Fibroblast of skin of abdomen (primary cell): ENCODE data around the gene GAR1. TPM values are rescaled to one million over a fixed set of nuclear protein-coding genes. Genes with fewer than 3 reads are reported as not detected.
A peak's percentile ranks its signal among the peaks of the same experiment; 100 is the strongest.
"Not testable (repeated sequence)": the region's sequence is repeated elsewhere in the genome, so short reads cannot be mapped to it uniquely, and the experiment has no call there.

ENCODE experiments used
- DNase-seq: peaks from one replicate; pipeline ENCODE4 v3.0.0-alpha.2; 2013
- polyA plus RNA-seq, 2 experiments: library from polyadenylated mRNA; unstranded; fragments of 120-200 nt; gene quantifications; one replicate each; pipeline ENCODE4 v1.2.1, GENCODE V29; 2013; ENCODE audit not compliant: insufficient read length in 2 of 2

Gene GAR1
- 34.0 TPM for polyA plus RNA-seq (2013, experiment 1 of 2; ENCODE audit: insufficient read length)
- 34.6 TPM for polyA plus RNA-seq (2013, experiment 2 of 2; ENCODE audit: insufficient read length)

DNA sequence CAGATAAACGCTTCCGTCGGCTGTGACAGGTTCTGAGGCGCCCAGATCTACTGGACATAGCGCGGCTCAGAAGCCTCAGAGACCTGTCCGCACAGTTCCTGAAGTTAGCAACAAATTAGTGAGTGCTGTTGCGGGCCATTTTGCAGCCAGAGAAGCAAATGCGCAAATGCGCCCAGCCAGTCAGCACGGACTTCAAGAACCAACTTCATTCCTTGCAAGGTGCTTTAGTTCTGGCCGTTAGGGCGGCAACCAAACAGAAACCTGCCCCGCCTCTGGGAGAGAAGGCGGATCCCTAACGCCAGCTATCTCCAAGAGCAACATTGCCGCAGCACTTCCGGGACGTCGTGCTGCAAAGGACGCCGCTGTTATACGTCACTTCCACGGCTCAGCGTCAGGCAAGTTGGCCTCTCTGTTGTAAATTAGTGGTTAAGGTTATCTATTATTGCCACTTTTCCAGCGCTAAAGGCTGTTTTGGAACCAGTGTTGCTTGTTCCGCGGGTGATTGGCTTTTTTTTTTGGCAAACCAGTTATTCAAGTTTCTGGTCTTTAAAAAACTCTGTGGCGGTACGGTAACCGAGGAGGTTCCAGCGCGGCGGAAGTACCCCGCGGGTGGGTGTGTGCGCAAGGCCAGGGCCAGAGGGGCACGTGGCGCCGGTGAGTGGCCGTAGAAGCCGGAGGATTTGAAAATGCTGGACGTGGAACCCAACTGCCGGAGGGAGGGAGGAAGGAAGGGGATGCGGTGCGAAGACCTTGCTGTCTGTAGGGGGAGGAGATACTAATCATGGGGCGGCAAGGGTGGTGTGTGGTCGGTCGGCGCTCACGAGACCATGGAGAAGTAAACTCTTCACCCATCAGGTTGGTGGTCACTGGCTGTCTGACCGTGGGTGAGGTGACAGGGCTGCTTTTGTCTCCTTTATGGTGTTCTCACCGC, at the start of gene GAR1:
GAR1 (plus strand) TSS at position 612 of the 931 bp plus-strand sequence. CDS start 403 bp downstream, outside the sequence.
- peak; percentile 92 for DNase-seq

DNA sequence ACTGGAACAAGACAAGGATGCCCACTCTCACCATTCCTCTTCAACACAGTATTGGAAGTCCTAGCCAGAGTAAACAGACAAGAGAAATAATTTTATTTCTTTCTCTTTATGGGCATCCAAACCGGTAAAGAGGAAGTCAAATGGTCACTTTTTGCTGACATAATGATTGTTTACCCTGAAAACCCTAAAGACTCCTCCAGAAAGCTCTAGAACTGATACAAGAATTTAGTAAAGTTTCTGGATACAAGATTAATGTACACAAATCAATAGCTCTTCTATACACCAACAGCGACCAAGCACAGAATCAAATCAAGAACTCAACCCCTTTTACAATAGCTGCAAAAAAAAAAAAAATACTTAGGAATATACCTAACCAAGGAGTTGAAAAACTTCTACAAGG, 33.5 kb upstream of the GAR1 start:
- DNase-seq: not testable (repeated sequence)

DNA sequence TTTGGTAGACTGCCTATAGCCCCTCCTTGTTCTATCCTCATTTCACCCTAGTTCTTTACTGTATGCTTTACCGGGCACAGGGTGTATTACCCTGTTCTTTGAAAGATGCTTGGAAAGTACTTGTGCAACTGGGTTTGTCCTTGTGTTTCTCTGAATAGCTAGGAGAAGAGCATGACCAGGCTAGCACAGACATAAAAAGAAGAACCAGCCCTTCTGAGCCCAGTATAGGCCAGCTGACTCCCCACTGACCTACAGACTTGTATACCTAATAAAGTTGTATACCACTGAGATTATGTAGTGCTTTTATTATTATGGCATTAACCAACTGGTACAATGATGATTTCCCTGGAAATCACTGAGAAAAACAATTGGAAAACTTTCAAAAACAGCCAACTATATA, 28.7 kb upstream of the GAR1 start:
- DNase-seq: no peak

DNA sequence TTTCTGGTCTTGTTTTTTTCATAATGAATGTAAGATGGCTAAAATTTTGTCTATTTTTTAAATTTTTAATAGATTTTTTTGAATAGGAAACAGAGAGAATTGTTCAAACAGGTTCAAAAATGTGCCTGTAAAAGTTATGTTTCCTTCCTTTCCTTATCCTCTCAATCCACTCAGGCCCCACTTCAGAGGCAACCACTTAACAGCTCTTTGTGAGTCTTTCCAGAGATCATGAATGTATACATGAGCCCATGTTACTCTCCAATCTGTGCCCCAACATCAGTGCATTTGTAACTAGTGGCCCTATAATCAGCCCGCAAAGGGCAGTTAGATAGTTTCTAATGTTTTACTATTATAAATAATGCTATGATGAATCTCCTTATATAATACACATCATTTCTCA, 27.8 kb upstream of the GAR1 start:
- DNase-seq: no peak

DNA sequence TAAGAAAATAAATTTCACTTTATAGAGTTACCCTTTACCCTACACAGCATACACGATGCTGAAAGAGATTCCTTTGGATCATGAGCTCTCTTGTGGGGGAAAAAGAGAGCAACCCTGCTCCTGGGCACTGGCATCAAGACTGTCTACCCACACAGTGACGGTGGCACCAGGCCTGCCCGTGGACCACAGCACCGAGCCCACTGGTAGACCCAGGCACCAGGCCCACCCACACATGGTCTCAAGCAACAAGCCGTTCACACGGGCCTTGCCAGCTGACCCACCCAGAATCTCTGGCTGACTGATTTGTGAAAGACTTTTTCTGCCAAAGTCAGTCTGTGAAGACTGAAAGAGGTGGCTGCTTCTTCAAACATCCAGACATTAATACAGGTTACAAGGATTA, 20.5 kb upstream of the GAR1 start:
- DNase-seq: no peak

DNA sequence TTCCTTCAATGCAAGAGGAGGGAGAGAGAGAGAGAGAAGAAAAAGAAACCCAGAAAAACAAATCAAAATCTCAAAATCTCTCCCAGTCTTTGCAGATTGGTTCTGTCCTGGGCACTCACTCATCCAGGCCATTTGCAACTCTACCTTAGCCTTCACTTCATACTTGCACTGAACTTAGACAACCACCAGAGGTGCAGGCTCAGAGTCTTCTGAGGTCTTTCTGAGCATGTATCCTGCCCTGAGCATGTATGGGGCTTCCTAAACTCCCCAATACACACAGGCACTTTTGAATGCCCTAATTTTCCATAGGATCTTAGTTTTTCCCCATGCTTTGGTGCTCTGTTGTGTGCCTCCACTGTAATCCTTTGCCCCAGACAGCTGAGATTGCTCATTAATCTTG, 16.7 kb upstream of the GAR1 start:
- DNase-seq: no peak

DNA sequence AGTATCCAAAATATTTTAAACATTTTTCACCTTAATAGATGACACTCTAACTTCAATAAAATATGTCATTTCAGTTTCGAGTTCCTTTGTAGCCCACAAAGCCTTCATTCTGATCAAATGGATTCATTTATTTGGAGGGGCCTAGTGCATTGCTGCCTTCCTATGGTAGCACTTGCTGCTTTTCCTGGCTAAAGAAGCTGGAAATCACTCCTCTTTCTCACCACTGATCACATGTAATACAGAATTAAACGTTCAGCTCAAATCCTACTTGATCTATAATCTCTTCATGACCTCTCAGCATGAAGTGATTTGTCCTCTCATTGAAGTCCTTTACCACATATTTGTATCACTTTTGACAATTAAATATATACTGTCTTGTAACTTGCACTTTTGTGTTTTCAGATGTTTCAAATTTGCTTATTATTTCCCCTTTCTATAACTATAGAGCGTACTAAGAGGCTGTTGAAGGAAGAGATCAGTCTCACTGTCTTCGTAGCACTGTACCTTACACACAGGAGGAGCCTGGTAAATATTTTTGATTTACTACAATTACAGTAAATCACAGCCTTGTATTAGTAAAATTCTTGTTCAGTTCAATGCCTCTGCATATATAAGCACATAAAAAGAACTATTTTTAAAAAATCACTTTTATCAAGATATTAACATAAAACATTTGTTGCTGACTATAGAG, 14.3 kb upstream of the GAR1 start:
- DNase-seq: no peak

DNA sequence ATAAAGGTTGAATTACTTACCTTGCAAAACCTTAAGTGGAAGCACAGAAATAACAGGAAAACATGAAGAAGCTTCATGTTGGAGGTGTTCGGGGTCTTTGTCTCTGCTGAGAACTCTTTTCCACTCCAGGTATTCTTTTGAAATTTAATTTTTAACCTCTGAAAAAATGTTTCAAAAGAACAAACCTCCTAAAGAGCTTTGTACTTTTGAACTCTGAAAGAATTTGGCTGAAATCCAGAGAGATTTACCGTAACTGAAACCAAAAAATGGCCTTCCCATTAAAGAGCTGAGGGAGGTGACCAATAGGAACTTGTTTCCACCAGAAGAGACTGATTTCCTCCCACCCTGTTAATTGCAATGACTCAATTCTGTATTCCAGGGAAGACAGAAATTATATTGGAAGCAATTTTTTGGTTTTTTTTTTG, 13.7 kb upstream of the GAR1 start, which contains the start of gene CFI:
CFI (minus strand) TSS at position 105 of the 425 bp plus-strand sequence; CDS start at position 77, 28 bp downstream.
- DNase-seq: peak; percentile 80

DNA sequence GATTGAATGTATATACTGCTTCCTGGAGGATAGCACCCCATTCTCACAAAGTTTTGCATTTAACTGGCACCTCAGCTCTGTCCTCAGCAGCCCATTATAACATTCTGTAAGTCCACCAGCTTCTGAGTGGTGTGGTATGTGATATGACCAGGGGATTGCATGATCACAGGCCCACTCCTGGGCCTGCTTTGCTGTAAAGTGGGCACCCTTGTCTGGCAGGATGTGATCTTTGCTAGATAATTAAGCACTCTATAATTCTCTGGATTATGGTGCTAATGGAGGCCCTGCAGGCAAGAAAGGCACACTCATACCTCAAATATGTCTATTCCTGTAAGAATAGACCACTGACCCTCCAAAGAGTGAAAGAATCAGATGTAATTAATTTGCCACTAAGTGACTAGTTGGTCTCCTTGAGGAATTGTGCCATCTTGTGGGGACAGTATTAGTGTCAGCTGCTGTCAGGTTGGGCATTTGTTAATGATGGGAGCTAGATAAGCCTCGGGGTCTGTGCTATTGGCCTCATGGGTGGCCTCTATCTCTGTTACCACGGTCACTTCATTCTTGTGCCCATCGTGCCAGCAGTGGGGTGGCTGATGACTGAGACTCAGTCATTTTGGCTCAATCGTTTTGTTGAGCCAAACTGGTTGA, 11.5 kb upstream of the GAR1 start:
- DNase-seq: peak; percentile 74

DNA sequence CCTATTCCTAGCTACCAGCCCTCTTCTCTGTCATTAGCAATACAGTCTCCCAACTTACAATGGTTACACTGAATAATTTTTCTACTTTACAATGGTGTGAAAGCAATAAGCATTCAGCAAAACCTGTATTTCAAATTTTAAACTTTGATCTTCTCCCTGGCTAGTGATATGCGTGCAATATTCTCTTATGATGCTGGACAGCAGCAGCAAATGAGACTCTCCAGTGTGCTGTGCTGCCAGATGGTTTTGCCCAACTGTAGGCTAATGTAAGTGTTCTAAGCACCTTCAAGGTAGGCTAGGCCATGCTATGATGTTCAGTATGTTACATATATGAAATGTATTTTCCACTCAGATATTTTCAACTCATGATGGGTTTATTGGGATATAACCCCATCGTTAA, 5.9 kb upstream of the GAR1 start:
- no peak for DNase-seq

DNA sequence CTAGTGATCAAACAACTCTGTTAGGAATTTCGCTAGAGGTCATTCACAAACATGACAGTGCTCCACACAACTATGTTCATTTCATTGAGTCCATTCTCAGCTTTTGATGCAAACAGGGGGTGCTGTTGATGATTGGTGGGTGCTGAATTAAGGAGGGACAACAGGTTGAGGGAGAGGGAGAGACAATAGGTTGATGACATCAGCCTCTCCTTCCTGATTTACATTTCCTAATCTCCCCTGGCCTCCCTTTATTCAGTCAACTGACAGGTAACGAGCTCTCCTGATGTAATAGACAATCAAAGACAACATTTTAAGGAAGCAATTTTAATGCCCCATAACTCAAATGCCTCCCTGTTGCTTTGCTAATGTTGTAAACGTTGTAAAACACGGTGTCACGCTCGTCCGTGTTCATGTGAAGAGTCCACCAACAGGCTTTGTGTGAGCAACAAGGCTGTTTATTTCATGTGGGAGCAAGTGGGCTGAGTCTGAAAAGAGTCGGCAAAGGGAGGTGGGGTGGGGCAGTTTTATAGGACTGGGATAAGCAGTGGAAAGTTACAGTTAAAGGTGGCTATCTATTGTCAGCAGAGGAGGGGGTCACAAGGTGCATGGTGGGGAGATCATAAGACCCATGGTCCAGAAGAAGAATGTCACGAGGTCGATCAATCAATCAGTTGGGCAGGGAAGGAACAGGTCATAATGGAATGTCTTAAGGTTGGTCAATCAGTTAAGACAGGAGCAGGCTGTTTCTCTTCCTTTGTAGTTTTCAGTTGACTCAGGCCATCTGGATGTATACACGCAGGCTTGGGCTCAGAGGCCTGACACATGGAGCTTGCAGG, 4.8 kb upstream of the GAR1 start:
- DNase-seq: no peak

DNA sequence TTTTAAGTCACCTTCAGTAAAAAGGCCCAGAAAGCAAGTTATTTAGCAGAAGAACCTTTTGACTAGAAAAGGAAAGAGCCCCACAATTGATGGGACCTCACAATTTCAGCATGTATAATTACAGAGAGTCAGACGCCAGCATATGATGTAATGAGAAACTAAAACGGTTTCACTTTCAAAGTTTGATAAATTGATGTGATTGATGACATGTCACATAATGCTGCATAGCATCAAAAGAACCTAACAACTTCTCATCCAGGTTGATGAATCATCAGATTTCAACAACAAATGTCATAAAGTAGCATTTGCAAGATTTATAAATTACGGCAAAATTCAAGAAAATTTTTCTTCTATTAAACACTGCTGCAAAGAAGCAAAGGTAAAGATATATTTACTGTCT, 3.9 kb upstream of the GAR1 start:
- DNase-seq: no peak

DNA sequence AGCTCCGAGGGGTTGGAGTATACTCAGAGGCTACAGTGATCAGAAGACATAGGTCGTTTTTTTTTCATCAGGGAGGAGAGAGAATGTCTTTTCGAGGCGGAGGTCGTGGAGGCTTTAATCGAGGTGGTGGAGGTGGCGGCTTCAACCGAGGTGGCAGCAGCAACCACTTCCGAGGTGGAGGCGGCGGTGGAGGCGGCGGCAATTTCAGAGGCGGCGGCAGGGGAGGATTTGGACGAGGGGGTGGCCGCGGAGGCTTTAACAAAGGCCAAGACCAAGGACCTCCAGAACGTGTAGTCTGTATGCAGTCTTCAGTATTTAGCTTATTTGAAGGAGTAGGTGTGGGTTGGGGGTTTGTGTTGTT, 500 bp downstream of the GAR1 start:
- no peak for DNase-seq

DNA sequence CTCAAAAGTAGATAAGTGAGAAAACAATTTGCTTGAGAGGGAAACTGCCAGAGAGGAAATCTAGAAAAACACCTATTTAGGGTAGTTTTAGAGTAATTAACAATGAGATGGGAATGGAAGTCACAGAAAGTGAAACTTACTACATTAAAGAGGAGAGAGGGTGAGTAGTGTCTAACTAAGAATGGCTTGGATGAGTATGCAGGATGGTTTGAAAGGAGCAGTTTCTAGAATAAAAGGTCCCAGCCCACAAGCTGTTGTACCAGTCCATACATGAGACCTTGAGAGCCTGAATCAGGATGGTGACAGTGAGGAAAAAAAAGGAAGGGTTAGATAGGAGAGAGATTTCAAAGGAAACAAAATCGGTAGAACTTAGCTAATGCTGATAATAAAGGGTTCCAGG, 1.3 kb downstream of the GAR1 start:
- DNase-seq: no peak

DNA sequence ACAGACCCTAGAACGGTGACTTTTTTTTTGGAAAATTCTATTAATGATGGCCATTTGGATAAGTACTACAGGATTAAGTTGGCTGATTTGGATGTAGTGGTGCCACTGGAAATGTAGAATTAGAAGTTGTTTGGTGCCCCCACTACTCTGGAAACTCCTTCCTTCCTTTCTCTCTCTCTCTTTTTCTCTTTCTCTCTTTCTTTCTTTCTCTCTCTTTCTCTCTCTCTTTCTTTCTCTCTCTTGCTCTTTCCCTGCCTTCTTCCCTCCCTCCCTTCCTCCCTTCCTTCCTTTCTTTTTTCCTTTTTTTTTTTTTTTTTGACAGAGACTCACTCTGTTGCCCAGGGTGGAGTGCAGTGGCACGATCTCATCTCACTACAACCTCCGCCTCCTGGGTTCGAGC, 2.7 kb downstream of the GAR1 start:
- no peak for DNase-seq

DNA sequence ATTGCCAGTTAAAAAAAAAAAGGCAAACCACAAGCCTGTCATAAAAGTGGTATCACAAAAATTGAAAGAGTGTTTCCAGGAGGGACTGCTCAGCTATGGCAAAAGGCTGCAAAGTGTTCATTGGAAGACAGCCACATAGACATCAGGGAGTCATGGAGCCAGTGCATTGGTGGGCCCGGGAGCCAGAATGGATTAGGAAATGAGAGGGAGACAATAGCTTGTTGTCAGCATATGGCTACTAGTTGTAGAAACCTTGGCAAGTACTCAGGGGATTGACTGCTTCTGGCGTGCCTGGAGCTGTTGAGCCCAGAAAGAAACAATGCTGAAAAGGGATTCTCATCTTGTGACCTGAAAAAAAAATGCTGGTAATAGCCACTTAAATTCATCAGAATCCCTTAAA, 5.0 kb downstream of the GAR1 start:
- DNase-seq: no peak

DNA sequence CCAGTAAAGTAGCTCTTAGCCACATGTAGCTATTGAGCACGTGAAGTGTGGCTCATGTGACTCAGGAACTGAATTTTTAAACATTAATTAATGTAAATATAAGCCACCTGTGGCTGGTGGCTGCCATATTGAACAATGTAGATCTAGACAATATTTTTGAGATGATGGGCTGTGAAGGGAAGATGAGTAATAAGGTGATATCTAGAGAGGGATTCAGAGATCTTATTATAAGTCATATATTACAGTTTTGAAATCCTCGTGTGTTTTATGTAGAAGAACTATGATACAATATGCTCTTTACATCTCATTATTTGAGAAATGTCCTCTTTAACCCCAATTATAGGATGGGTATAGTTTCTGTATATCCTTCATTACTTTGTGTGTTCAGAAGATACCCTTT, 5.6 kb downstream of the GAR1 start:
- no peak for DNase-seq

DNA sequence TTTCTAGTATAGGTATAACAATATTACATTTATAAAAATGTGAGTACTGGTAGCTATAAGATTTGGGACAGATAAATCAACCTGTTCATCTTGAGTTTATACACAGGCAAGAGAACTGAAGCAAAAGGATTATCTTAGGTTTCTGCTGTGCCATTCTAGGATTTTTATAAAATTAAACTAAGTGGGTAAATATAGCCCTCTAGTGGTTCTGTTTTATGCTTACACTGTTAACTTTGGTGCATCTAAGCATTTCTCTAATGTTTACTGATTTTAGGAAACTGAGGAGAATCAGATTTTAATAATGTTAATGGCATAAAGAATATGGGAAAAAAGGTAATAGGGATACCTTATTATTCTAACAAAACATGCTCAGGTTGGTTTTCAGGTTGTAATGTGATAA, 11.2 kb downstream of the GAR1 start:
- DNase-seq: no peak

DNA sequence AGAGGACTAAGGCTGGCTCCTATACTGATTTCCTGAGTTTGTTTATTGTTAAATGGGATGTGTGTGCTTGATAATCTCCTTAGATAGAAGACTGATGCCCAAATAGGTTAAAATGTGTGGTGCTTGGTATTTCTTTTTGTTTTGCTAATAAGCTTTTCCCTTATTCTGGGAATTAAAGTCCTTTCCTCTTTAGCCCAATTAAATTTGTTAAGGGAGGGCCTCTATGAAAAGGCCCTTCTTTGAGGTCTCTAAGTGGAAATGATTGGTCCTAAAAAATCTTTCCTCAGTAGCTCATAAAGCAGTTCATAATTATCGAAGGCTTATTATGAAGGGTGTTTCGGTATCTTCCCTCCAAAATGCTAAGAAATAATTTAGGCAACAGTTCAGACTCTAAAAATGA, 12.1 kb downstream of the GAR1 start, which contains the start of gene RRH:
RRH (plus strand) TSS at position 301 of the 400 bp plus-strand sequence; CDS start at position 357, 56 bp downstream.
- DNase-seq: no peak

DNA sequence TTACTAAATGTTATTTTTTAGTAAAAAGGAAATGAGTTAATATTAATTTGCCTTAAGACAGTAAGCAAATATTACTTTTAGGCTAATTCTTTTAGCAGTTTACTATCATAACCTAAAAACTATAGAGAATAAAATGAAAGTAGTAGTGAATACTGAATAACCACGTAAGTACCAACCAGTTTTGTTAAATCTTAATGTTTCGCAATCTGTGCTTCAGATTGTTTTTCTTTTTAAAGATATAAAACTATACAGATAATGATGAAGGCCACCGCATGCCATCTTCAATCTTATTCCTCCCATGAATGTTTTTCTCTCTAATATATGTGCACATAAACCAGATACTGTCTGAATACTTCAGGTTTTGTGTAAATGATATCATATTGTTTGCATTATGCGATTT, 18.2 kb downstream of the GAR1 start:
- no peak for DNase-seq

DNA sequence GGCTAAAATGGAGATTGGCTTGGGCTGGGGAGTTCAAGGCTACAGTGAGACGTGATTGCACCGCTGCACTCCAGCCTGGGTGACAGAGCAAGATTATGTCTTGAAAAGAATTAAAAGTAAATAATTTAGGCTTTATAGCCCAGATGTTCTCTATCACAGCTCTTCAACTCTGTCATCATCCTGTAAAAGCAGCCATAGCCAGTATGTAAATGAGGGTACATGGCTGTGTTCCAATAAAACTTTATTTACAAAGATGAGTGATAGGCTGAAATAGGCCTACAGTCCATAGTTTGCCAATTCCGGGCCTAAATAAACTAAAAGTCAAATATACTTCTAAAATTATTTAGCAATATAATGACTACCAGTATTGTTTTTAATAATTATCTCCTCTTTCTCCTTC, 21.4 kb downstream of the GAR1 start:
- DNase-seq: no peak
